Testis (tissue), 3 donors: ENCODE results near the gene MTM1. TPM values are rescaled to one million over a fixed set of nuclear protein-coding genes. Genes with fewer than 3 reads are reported as not detected.

Experiments used
- DNase-seq: peaks from one replicate; pipeline ENCODE4 v3.0.0-alpha.2; 2019
- H3K27ac ChIP-seq, 2 donors: fragments of 200-600 bp; sonication (generic); one replicate each; pipeline ENCODE4 v1.5.1; 2019
- H3K27me3 ChIP-seq: fragments of 200-600 bp; sonication (generic); one replicate; pipeline ENCODE4 v1.5.1; 2019
- H3K36me3 ChIP-seq: fragments of 200-600 bp; sonication (generic); one replicate; pipeline ENCODE4 v1.5.1; 2017; ENCODE audit warnings: low read depth; ENCODE audit errors: missing control alignments
- H3K4me1 ChIP-seq: fragments of 200-600 bp; sonication (generic); one replicate; pipeline ENCODE4 v1.5.1; 2019
- H3K4me3 ChIP-seq, 2 donors: fragments of 200-600 bp; sonication (generic); one replicate each; pipeline ENCODE4 v1.5.1; 2017 to 2019
- H3K9me3 ChIP-seq: fragments of 200-600 bp; sonication (generic); one replicate; pipeline ENCODE4 v1.5.1; 2017
- POLR2A ChIP-seq: fragments of 450-650 bp; IDR thresholded peaks from one replicate; pipeline ENCODE4 v1.6.1; 2017; ENCODE audit warnings: antibody characterized with exemption, mild to moderate bottlenecking, moderate library complexity
- WGBS, 2 donors: methylation state at CpG; one replicate each; pipeline ENCODE4 v1.1.5; 2018; 5-methylcytosine and 5-hydroxymethylcytosine counted together
- intact Hi-C: fragments of 100-400 bp; cut with DNase I; formaldehyde crosslinking; loops from one replicate; pipeline ENCODE4 v1.15.1; 2023; ENCODE audit warnings: low total_unique reads
- polyA plus RNA-seq: library from polyadenylated mRNA; stranded (reverse); fragments of 350-450 nt; fragmentation: Illumina TruSeq; extraction: RNeasy Lipid Tissue Mini Kit (QIAGEN cat#74804); gene quantifications from one replicate; pipeline ENCODE4 v1.2.3, GENCODE V29; 2014; ENCODE audit warnings: low read depth, low replicate concordance; ENCODE audit not compliant: insufficient read depth
- total RNA-seq, 2 donors: library from RNA; depleted of rRNA; stranded (reverse); fragments of >200 nt; gene quantifications; one replicate each; pipeline ENCODE4 v1.2.3, GENCODE V29; 2016
- TF ChIP-seq, protein P1 (sequence below), 3 experiments: fragments of 450-650 bp in 2 of 3; fragments of 200-600 bp in 1 of 3; sonication (generic) in 1 of 3; IDR thresholded peaks; one replicate each; pipeline ENCODE4 v1.5.1; 2016 to 2019; ENCODE audit warnings: antibody characterized with exemption in 3 of 3, mild to moderate bottlenecking in 2 of 3, moderate library complexity in 1 of 3

The MTM1 gene
- total and polyA plus RNA-seq, 3 donors from 2014 or later, result 20.0 to 38.5 (median 33.8) TPM

DNA sequence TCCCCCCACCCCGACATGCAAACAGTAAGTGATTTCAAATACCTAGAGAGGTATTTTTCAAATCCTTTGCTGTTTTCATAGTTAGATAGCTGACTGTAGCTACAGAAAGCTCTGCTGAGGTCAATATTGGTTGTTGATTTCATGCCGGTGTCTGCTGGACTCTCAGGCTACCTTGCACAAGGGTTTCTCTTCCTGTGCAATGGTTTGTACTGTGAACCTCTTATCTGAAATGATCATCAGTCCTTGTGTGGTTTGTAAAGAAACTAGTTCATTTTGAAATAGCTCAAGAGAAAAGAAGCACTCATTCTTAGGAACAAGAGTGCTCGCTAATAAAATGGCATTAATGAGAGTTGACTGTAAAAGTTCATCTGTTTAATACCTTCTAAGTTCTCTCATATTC is 2.1 kb downstream of the MTM1 start:
- no peak for TF ChIP-seq POLR2A
- TF ChIP-seq, protein P1, sequence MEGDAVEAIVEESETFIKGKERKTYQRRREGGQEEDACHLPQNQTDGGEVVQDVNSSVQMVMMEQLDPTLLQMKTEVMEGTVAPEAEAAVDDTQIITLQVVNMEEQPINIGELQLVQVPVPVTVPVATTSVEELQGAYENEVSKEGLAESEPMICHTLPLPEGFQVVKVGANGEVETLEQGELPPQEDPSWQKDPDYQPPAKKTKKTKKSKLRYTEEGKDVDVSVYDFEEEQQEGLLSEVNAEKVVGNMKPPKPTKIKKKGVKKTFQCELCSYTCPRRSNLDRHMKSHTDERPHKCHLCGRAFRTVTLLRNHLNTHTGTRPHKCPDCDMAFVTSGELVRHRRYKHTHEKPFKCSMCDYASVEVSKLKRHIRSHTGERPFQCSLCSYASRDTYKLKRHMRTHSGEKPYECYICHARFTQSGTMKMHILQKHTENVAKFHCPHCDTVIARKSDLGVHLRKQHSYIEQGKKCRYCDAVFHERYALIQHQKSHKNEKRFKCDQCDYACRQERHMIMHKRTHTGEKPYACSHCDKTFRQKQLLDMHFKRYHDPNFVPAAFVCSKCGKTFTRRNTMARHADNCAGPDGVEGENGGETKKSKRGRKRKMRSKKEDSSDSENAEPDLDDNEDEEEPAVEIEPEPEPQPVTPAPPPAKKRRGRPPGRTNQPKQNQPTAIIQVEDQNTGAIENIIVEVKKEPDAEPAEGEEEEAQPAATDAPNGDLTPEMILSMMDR (IDR thresholded peaks at IDR 0.05), result no peak
- Histone ChIP-seq H3K27me3 (no peaks in the 10 kb centered on the region), H3K36me3 (no peaks in the 10 kb centered on the region), H3K4me1 (peaks cover 3% of the 10 kb centered on the region), H3K27ac (peak overlapping the region in 1 of 2 donors; percentile 86), H3K4me3 (no peak overlapping the region), H3K9me3 (no peaks in the 10 kb centered on the region)
- DNase-seq, result no peak
- intact Hi-C loops, result no loop called here
- 15 to 32% methylated on average over 3 of the region's 3 CpGs for WGBS, 2 donors

DNA sequence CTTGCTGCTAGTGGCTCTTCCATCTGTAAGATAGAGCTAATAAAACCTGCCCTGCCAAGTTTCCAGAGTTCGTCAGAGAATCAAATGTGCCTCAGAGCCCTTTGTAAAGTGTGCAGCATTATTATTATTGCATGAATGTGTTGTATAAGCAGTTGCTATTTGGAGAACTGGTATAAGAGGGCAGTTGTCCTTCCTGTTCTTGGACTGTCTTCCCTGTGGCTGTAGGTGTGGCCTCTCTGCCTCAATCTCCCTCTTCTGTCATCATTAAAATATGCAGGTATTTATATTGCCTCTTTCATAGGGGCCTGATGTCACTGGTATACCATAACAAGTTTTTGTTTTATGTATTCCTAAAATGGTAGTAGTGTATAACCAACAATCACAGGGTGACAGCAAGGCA is 3.8 kb downstream of the MTM1 start:
- Histone ChIP-seq H3K27ac (peak overlapping the region in 1 of 2 donors; percentile 50), H3K27me3 (no peaks in the 10 kb centered on the region), H3K4me1 (peaks cover 3% of the 10 kb centered on the region), H3K36me3 (no peaks in the 10 kb centered on the region), H3K4me3 (no peak overlapping the region), H3K9me3 (no peaks in the 10 kb centered on the region)
- DNase-seq, result no peak
- TF ChIP-seq, protein P1 (IDR thresholded peaks at IDR 0.05), result no peak
- no peak for TF ChIP-seq POLR2A
- WGBS, 2 donors, result 18 to 33% methylated on average over 1 of the region's 1 CpG
- intact Hi-C loops, result no loop called here

DNA sequence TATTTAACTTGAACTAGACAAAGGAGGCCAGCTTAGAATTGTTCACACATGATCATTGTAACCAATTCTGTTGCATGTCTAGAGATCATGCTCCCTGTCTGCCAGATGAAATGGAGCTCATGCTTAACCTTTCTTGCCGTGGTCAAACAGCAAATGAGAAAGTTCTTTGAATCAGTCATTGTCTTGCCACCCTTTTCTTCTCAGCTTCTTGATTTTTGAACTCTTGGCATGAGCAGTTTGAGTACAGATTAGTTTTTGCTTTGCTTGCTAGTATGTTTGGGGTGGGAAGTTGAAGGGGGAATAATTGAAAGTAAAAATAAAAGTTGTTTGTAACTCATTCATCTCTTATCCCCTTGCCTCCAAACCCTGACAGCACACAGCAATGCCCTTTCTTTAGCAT is 4.7 kb downstream of the MTM1 start:
- intact Hi-C loops, result no loop called here
- TF ChIP-seq, protein P1 (IDR thresholded peaks at IDR 0.05), result no peak
- TF ChIP-seq POLR2A, result no peak
- Histone ChIP-seq H3K4me3 (no peak overlapping the region), H3K27ac (peak overlapping the region in 1 of 2 donors; percentile 7), H3K27me3 (no peaks in the 10 kb centered on the region), H3K9me3 (no peaks in the 10 kb centered on the region), H3K4me1 (peaks cover 3% of the 10 kb centered on the region), H3K36me3 (no peaks in the 10 kb centered on the region)
- 20 to 25% methylated on average over 1 of the region's 1 CpG for WGBS, 2 donors
- no peak for DNase-seq

DNA sequence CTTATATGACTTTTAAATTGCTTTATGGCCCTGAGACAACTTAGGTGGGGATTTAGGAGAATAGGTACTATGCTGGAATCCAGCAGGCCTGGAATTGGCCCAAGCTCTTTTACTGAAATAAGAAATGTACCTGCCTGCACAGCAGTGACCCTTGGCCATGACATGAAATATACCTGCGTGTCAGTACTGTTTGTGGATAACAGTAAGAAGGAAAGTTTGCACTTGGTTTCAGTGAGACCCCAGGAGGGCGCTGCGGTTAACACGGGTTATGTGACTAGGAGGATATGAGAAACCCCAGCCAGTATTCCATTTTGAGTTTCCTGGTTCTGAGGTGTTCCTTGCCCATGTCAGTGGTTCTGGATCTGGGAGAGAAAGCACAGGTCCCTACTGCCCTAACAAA is 5.3 kb downstream of the MTM1 start:
- intact Hi-C loops, result no loop called here
- Histone ChIP-seq H3K27me3 (no peaks in the 10 kb centered on the region), H3K9me3 (no peaks in the 10 kb centered on the region), H3K36me3 (no peaks in the 10 kb centered on the region), H3K27ac (peak overlapping the region in 1 of 2 donors; percentile 7), H3K4me3 (no peak overlapping the region), H3K4me1 (peaks cover 3% of the 10 kb centered on the region)
- 65 to 80% methylated on average over 4 of the region's 4 CpGs for WGBS, 2 donors
- no peak for DNase-seq
- TF ChIP-seq, protein P1 (IDR thresholded peaks at IDR 0.05), result no peak
- TF ChIP-seq POLR2A, result no peak

DNA sequence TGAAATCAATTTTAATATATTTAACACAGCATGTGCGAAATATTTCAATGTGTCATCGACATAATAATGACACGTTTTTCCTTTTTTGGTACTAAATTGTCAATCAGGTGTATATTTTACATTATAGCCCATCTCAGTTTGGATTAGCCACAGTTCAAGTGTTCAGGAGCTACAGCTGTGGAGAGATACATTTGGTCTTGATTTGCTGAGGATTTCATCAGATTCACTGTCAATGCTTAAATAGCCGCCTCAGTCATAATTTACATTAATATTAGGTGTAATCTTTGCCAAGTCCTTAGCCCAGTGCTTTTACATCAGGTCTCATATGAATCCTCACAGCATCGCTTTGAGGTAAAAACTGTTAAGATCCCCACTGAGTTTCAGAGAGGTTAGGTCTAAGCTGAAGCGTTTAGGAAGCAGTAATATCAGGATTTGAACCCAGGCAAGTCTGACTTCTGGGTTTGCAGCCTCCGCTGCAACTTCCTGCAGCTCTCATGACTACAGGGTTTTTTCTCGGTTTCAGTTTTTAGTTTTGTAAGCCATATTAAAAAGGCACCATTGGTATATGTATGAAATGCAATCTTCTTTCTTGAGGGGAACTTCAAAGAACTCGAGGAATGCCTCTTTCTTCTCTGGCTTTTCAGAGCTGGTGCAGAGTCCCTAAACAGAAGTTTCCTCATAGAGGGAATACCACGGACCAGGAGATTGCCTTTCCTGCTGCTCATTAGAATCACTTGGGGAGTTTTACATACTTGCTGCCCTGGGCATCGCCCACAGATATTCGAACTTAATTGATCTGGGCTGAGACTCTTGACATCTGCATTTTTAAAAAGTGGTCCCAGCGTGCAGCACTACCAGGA is 6.4 kb downstream of the MTM1 start:
- no peaks in the 10 kb centered on the region for H3K9me3 ChIP-seq
- TF ChIP-seq, protein P1 (IDR thresholded peaks at IDR 0.05), result no peak
- no peak for TF ChIP-seq POLR2A
- no peak overlapping the region for H3K4me3 ChIP-seq
- H3K27ac ChIP-seq, result no peak overlapping the region
- no peaks in the 10 kb centered on the region for H3K27me3 ChIP-seq
- no peak for DNase-seq
- intact Hi-C loops, result no loop called here
- 77% methylated on average over 13 of the region's 13 CpGs for WGBS, 2 donors
- peaks cover 3% of the 10 kb centered on the region for H3K4me1 ChIP-seq
- no peaks in the 10 kb centered on the region for H3K36me3 ChIP-seq
